GF-D8 (cell line): ENCODE data around the gene TPRG1L.

Source experiments
- DNase-seq: peaks from one replicate; lab custom pipeline; 2025; lab: John Stamatoyannopoulos, UW

Gene TPRG1L

GRCh38 chr1:3663999-3664699 lies 39.3 kb downstream of the TPRG1L start:
- DNase-seq: no peak

GRCh38 chr1:3664700-3665375 lies 40.0 kb downstream of the TPRG1L start:
- DNase-seq: no peak

GRCh38 chr1:3668148-3668547 lies 43.3 kb downstream of the TPRG1L start:
- DNase-seq: no peak

GRCh38 chr1:3668585-3669300 lies 43.9 kb downstream of the TPRG1L start:
- DNase-seq: peak; percentile 29

- DNase-seq: no peak
These were observed 44.6 kb downstream of the TPRG1L start for GRCh38 chr1:3669421-3669821.

GRCh38 chr1:3669971-3670431 lies 45.2 kb downstream of the TPRG1L start:
- DNase-seq: no peak

GRCh38 chr1:3670823-3671265 lies 46.0 kb downstream of the TPRG1L start:
- DNase-seq: no peak

GRCh38 chr1:3671371-3672180 lies 46.8 kb downstream of the TPRG1L start:
- DNase-seq: no peak

GRCh38 chr1:3672231-3672970 lies 47.6 kb downstream of the TPRG1L start:
- no peak for DNase-seq

GRCh38 chr1:3672971-3673361 lies 48.2 kb downstream of the TPRG1L start:
- no peak for DNase-seq

GRCh38 chr1:3673381-3674099 lies 48.7 kb downstream of the TPRG1L start:
- DNase-seq: no peak

- DNase-seq: no peak
These were observed 49.6 kb downstream of the TPRG1L start for GRCh38 chr1:3674100-3675094.

- DNase-seq: no peak
These were observed 50.6 kb downstream of the TPRG1L start for GRCh38 chr1:3675436-3675835.

GRCh38 chr1:3676581-3677470 lies 52.0 kb downstream of the TPRG1L start:
- DNase-seq: peak; percentile 65

- DNase-seq: peak; percentile 85
These were observed 52.7 kb downstream of the TPRG1L start for GRCh38 chr1:3677484-3677883.

GRCh38 chr1:3678361-3679097 lies 53.7 kb downstream of the TPRG1L start:
- DNase-seq: peak; percentile 65

- DNase-seq: no peak
These were observed 54.3 kb downstream of the TPRG1L start for GRCh38 chr1:3679098-3679555.
